GM18951 (cell line): Measurements from ENCODE around the gene SLC35C1.
"Not testable (repeated sequence)": the region's sequence is repeated elsewhere in the genome, so short reads cannot be mapped to it uniquely, and the experiment has no call there.

Experiments
- POLR2A ChIP-seq: IDR thresholded peaks from 4 replicates; pipeline ENCODE4 v1.6.1; 2011; ENCODE audit warnings: mild to moderate bottlenecking; ENCODE audit not compliant: insufficient read length, insufficient read depth; ENCODE audit errors: extremely low read depth
- in situ Hi-C: fragments of 300-500 bp; cut with MboI; formaldehyde crosslinking; loops from one replicate; pipeline ENCODE4 v1.12.0; 2022; ENCODE audit warnings: low sequenced_read_pairs, mixed read lengths, inconsistent platforms; ENCODE audit not compliant: unreplicated experiment

SLC35C1 gene

DNA sequence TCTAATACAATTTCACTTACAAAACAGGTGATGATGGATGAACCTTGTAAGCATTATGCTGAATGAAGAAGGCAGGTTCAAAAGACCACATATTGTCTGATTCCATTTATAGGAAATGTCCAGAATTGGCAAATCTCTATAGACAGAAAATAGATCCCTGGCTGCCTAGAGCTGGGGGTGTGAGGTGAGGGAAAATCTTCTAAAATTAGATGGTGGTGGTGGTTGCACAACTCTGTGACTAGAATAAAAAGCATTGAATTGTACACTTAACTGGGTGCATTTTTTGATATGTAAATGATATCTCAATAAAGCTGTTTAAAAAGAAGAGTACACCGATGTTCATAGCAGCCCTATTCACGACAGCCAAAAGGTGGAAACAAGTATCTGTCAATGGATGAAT, 25.6 kb downstream of the SLC35C1 start:
- in situ Hi-C loops, result no loop called here
- no peak for TF ChIP-seq POLR2A

DNA sequence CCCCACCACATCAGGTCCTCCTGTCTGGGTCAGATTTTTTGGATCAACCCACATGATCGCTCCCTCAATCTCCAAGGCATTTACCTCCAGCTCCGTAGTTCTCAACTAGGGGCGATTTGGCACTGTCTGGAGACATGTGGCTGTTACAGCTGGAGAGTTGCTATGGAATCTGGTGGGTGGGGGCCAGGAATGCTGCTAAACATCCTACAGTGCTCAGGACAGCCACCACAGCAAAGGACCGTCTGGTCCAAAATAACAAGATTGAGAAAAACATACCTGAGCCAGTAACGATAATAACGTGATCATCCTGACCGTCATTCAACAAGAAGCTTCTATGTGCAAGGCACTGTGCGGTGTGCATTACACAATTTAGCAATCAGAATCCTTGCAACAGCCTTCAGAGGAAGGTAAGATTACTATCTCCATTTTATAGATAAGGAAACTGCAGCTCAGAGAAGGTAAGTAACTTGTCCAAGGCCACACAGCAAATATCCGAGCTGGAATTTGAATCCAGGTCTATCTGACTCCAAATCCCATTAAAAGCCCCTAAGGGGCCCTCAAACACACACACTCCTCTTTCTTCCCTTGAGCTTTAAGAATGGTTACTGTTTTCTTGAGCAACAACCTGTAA, 28.0 kb downstream of the SLC35C1 start:
- in situ Hi-C loops, result no loop called here

DNA sequence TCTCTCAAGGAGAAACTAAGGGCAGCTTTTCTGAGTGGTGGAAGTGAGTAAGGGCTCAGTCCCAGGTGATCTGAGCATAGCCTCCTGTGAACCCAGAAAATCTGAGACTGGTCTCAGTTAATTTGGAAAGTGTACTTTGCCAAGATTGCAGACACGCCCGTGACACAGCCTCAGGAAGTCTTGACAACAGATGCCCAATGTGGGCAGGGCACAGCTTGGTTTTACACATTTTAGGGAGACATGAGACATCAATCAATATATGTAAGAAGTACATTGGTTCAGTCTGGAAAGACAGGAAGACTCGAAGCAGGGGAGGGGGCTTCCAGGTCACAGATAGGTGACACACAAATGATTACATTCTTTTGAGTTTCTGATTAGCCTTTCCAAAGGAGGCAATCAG, 28.8 kb downstream of the SLC35C1 start:
- TF ChIP-seq POLR2A, result no peak
- in situ Hi-C loops, result no loop called here

More for the DNA sequence above, 28.0 kb downstream of the SLC35C1 start:
- TF ChIP-seq POLR2A, result no peak

DNA sequence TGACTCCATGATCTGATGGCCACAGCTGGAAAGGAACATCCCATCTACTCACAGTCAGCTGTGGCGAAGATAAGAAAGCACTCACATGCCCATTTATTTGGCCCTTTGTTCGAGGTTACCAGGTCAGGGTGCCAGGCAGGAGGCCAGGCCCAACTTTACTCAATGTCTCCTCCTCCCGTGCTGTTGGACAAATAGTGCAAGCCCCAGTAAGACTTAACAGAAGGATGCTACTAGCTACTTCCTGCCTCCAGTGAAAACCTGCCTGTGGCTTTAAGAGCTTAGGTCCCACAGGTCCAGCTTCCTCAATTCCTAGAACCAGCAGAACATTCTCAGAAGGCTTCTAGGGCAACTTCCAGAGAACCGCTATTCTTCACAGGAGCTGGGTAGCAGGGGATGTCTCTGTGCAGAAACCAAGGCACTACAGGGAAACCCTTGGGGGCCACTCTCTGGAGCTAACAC, 29.4 kb downstream of the SLC35C1 start:
- in situ Hi-C loops, result no loop called here
- TF ChIP-seq POLR2A, result no peak

DNA sequence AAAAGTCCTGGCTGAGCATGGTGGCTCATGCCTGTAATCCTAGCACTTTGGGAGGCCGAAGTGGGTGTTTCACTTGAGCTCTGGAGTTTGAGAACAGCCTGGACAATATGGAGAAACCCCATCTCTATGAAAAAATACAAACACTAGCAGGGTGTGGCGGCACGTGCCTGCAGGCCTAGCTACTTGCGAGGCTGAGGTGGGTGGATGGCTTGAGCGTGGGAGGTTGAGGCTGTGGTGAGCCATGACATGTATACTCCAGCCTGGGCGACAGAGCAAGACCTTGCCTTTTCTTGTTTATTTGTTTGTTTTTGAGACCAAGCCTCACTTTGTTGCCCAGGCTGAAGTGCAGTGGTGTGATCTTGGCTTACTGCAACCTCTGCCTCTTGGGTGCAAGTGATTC, 34.3 kb downstream of the SLC35C1 start:
- TF ChIP-seq POLR2A, result no peak
- in situ Hi-C loops, result no loop called here

DNA sequence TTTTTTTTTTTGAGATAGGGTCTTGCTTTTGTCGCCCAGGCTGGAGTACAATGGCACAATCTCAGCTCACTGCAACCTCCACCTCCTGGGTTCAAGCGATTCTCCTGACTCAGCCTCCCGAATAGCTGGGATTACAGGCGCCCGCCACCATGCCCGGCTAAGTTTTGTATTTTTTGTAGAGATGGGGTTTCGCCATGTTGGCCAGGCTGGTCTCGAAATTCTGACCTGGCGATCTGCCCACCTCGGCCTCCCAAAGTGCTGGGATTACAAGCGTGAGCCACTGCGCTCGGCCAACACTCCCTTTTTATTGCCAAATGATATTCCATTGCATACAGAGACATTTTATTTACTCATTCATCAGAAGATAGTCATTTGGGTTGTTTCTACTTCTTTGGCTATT, 35.3 kb downstream of the SLC35C1 start:
- in situ Hi-C loops, result not testable (repeated sequence)

DNA sequence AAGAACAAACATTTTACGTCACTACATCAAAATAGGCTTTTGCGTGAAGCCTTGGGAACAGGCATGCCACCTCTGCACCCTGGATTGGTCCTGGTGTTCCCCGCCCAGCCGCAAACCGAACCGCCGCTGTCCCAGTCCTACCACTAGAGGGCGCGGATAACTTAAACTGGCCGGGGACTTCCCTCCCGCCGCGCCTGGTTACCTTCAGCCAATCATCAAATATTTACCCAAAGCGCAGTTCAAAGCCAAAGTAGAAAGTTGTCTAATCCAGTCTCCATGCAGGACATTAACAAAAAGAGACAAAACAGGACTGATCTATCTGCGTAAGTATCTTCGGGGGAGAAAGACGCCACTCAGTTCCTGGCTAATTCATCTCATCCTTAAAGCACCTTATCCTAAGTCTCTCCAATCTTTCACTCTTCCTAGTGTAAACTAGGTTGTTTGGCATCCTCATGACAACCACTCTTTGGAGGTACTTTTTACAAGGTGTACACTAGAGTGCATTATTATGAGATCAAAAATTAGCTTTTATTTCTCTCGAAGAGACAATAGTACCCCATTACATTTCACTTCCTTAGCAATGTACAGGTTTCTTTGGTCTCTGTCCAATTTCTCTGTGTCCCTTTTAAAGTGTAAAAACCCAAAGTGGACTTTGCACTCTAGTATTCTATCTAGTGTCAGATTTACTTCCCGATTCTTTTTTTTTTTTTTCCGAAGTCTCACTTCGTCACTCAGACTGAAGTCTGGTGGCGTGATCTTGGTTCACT, 38.4 kb downstream of the SLC35C1 start:
- in situ Hi-C loops, result no loop called here

DNA sequence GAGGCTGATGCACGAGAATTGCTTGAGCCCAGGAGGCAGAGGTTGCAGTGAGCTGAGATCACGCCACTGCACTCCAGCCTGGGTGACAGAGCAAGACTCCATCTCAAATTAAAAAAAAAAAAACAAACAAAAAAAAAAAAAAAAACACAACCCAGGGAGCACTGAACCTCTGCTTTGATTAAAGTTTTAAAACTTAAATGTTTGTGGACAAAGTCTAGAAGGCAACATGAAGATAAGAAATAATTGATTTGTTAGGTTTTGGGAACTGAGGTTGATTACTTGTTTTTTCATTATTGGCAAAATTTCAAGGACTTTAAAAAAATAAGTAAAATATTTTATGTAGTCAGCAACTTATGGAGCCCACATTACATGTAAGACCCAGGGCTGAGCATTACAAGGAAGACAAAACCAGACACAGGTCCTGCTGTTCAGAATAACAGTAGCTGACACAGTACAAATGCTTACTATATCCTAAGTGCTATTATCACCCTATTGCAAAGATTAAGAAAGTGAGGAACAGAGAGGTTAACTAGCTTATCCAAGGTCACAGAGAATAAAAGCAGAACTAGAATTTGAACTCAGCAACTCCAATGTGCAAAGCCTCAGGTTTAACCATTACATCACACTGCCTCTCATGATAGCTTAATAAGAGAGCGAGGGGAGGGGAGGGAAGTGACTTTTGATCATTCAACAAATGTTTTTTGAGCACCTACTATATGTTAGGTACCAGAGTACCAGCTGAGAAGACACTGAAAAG, 40.1 kb downstream of the SLC35C1 start:
- in situ Hi-C loops, result no loop called here

More for the DNA sequence above, 38.4 kb downstream of the SLC35C1 start:
- no peak for TF ChIP-seq POLR2A

DNA sequence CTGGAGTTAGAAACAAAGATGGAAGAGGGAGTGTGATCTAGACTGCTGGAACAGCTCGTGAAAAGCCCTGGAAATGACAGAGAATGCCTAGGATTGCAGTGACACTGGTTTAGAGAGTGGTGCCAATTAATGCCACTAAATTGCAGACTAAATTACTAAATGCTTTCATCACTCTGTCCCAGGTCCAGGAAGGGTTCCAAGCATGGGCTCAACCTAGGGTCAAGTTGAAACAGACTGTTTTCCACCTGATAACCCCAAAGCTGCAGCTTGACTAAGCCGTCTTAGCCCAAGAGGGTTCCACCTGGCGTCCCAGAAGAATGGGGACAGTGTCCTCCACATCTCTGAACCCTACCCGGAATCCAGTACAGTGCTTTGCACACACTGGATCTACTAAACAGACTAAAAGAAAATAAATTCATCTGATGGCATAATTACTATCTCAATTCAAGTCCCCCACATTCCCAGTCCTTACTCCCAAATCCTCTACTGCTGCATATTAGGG, 41.3 kb downstream of the SLC35C1 start:
- TF ChIP-seq POLR2A, result no peak
- in situ Hi-C loops, result no loop called here

More for the DNA sequence above, 40.1 kb downstream of the SLC35C1 start:
- TF ChIP-seq POLR2A, result no peak

DNA sequence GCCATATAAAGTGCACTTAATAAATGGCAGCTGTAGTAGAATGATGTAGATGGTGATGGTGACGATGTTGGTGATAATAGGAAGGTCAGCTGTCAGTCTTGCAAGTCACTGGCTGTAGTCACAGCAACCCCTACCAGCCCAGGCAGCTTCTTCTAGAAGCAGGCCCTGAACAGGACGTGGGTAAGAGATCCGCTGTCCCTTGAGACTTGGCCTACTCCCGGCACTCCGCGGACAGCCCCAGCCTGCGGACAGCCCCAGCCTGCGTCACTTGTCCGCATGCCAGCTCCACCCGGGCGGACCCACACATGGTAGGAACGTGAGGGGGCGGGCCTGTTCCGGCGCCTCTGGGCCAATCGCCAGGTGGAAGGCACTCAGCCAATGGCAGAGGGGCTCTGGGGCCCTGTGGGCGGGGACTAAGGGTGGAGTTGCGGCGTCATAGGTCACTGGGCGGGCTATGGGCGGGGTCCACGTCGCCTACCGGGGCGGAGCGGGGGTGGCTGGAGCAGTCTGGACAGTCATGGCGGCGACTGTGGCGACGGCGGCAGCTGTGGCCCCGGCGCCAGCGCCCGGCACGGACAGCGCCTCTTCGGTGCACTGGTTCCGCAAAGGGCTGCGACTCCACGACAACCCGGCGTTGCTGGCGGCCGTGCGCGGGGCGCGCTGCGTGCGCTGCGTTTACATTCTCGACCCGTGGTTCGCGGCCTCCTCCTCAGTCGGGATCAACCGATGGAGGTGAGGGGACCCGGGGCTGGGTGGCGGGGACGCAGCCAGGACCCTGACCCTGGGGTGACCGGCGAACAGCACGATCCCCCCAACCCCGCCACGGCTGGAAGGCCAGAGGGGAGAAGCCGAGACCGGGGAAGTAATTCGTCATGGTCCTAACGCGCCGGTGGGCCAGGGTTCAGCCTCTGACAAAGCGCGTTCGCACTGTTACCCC, 42.3 kb downstream of the SLC35C1 start, which contains the start of gene CRY2:
Gene CRY2, plus strand, starts transcription at position 502 of the 937 bp plus-strand sequence. Its CDS starts 16 bp downstream, at position 518.
- in situ Hi-C loops, result no loop called here
- peak; percentile 94 for TF ChIP-seq POLR2A

DNA sequence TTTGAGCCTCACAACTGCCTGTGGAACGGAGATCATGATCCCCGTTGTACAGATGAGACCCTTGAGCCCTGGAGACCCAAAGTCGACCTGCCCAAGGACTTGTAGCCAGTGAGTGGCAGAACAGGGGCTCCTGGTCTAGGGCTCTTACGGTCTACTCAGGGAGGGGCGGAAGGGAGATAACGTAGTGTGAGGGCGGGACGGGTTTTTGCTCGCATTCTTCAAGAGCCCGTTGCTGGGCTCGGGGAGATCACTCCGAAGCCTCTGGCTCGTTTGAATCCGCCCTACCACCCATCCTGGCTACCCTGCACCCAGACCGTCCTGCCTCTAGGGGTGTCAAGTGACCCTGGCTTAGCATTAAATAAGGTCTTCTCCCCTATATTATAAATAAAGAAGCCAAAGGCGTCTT, 43.0 kb downstream of the SLC35C1 start:
- no peak for TF ChIP-seq POLR2A
- in situ Hi-C loops, result no loop called here

DNA sequence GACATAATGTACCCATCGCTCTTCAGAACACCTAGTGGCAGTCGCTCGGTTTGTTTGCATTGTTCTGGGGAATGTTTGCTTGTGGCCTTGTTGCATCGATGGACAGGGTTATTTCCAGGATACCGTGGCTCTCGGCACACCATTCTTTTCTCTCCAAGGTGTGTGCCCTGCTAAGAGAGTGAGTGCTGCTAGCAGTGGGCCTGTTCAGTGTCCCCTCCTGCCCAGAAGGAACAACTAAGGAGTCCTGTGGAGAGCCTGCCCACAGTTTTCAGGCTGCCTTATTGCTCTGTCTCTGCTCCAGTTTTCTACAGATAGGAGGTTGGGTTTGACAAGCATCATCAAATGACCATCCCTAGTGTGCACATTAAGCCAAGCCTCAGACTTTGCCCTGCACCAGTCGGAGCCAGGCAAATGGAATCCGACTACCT, 43.7 kb downstream of the SLC35C1 start:
- in situ Hi-C loops, result no loop called here
- no peak for TF ChIP-seq POLR2A
